K562 (cell line): ENCODE data around the gene AKAP14. TPM values are rescaled to one million over a fixed set of nuclear protein-coding genes. Genes with fewer than 3 reads are reported as not detected.
A peak's percentile ranks its signal among the peaks of the same experiment; 100 is the strongest.

Source experiments
- ATF4 ChIP-seq: fragments of 450-650 bp; formaldehyde crosslinking; IDR thresholded peaks from 2 replicates; pipeline ENCODE4 v1.4.0; 2022; ENCODE audit warnings: mild to moderate bottlenecking, moderate library complexity
- BRF2 ChIP-seq: IDR thresholded peaks from 3 replicates; pipeline ENCODE4 v1.6.1; 2011; ENCODE audit warnings: borderline replicate concordance, mild to moderate bottlenecking; ENCODE audit not compliant: insufficient read length, insufficient read depth
- CCAR2 ChIP-seq: fragments of 200-400 bp; formaldehyde crosslinking; IDR thresholded peaks from 2 replicates; pipeline ENCODE4 v1.6.1; 2017; ENCODE audit warnings: mild to moderate bottlenecking, low read depth, low read length
- CREM ChIP-seq: IDR thresholded peaks from 2 replicates; pipeline ENCODE4 v1.6.1; 2014; ENCODE audit warnings: antibody characterized with exemption, low read depth
- ETS2 ChIP-seq: IDR thresholded peaks from 2 replicates; pipeline ENCODE4 v1.6.1; 2016; ENCODE audit warnings: borderline replicate concordance, missing genetic modification characterization, mild to moderate bottlenecking, moderate library complexity, missing compliant biosample characterization; ENCODE audit not compliant: poor library complexity, severe bottlenecking
- FOXJ2 ChIP-seq: fragments of 200-800 bp; sonication (Bioruptor generic); IDR thresholded peaks from 2 replicates; pipeline ENCODE4 v1.6.1; 2016; ENCODE audit warnings: missing genetic modification characterization, missing compliant biosample characterization
- KDM4B ChIP-seq, 2 experiments: fragments of 450-650 bp in 1 of 2; sonication (generic) in 1 of 2; IDR thresholded peaks; 2 replicates each; pipeline ENCODE4 v1.6.1; 2016 to 2017; ENCODE audit warnings: borderline replicate concordance in 2 of 2, antibody characterized with exemption in 1 of 2, low read depth in 1 of 2, mild to moderate bottlenecking in 1 of 2
- MAFK ChIP-seq: IDR thresholded peaks from 2 replicates; pipeline ENCODE4 v1.6.1; 2011; ENCODE audit warnings: low read length, improper control_type of control experiment
- MEF2A ChIP-seq: IDR thresholded peaks from 2 replicates; pipeline ENCODE4 v1.6.1; 2011; ENCODE audit warnings: low read depth, mild to moderate bottlenecking, low read length, moderate library complexity; ENCODE audit not compliant: control insufficient read depth
- MTA1 ChIP-seq: fragments of 450-650 bp; IDR thresholded peaks from 2 replicates; pipeline ENCODE4 v1.6.1; 2017; ENCODE audit warnings: borderline replicate concordance
- MTA2 ChIP-seq: fragments of 450-650 bp; IDR thresholded peaks from 2 replicates; pipeline ENCODE4 v1.6.1; 2016; ENCODE audit warnings: low read depth
- MYNN ChIP-seq, 2 experiments: sonication (generic); formaldehyde crosslinking in 1 of 2; IDR thresholded peaks; 2 replicates each; pipeline versions ENCODE4 v1.5.0 to v1.6.1; 2016 to 2020; ENCODE audit warnings: antibody characterized with exemption in 1 of 2, missing genetic modification reagents in 1 of 2
- POLR2G ChIP-seq: fragments of 200-400 bp; formaldehyde crosslinking; IDR thresholded peaks from 2 replicates; pipeline ENCODE4 v1.6.1; 2017; ENCODE audit warnings: low read depth, mild to moderate bottlenecking, antibody characterized with exemption, low read length, moderate library complexity
- PTBP1 ChIP-seq: fragments of 200-400 bp; formaldehyde crosslinking; IDR thresholded peaks from 2 replicates; pipeline ENCODE4 v1.6.1; 2017; ENCODE audit warnings: low read depth, low read length
- SUPT5H ChIP-seq: fragments of 450-650 bp; IDR thresholded peaks from 2 replicates; pipeline ENCODE4 v1.6.1; 2016
- TCF7L2 ChIP-seq: fragments of 150-350 bp; IDR thresholded peaks from 2 replicates; pipeline ENCODE4 v1.6.1; 2016; ENCODE audit warnings: low read depth, mild to moderate bottlenecking, low read length, moderate library complexity
- THRA ChIP-seq: fragments of 450-650 bp; IDR thresholded peaks from 2 replicates; pipeline ENCODE4 v1.6.1; 2017; ENCODE audit warnings: mild to moderate bottlenecking, moderate library complexity
- USF1 ChIP-seq: sonication (generic); formaldehyde crosslinking; IDR thresholded peaks from 2 replicates; pipeline ENCODE4 v1.9.0; 2022; ENCODE audit warnings: mild to moderate bottlenecking, missing genetic modification reagents
- ZKSCAN1 ChIP-seq: fragments of 150-350 bp; IDR thresholded peaks from 2 replicates; pipeline ENCODE4 v1.6.1; 2016; ENCODE audit warnings: low read depth, low read length
- ZNF324 ChIP-seq: fragments of 250-450 bp; sonication (Bioruptor Pico); IDR thresholded peaks from 2 replicates; pipeline ENCODE4 v1.4.0; 2020; ENCODE audit warnings: mild to moderate bottlenecking
- ZNF384 ChIP-seq: IDR thresholded peaks from 2 replicates; pipeline ENCODE4 v1.6.1; 2012; ENCODE audit warnings: low read depth, low read length, improper control_type of control experiment
- ZNF449 ChIP-seq: fragments of 250-450 bp; sonication (Bioruptor Pico); IDR thresholded peaks from 2 replicates; pipeline ENCODE4 v1.8.0; 2022; ENCODE audit warnings: moderate library complexity, mild to moderate bottlenecking, inconsistent platforms
- ZNF778 ChIP-seq: fragments of 450-650 bp; formaldehyde crosslinking; IDR thresholded peaks from 2 replicates; pipeline ENCODE4 v1.4.0; 2020; ENCODE audit warnings: mild to moderate bottlenecking, moderate library complexity
- polyA plus RNA-seq, 8 experiments: library from polyadenylated mRNA; depleted of rRNA in 4 of 8; stranded (reverse) in 5 of 8; unstranded in 3 of 8; fragments of >200 nt; fragmentation: Nextera tagmentation in 2 of 8; fragmentation: Illumina TruSeq in 1 of 8; extraction: Ambion mirVana in 2 of 8; extraction: Trizol in 1 of 8; gene quantifications; 2 replicates each; pipeline versions ENCODE4 v1.2.1 to v1.2.3, GENCODE V29; 2011 to 2014; ENCODE audit warnings: inconsistent platforms in 1 of 8, missing spikeins in 1 of 8
- total RNA-seq, 7 experiments: library from RNA; depleted of rRNA in 6 of 7; stranded (reverse); fragments of >200 nt in 6 of 7; fragmentation: Illumina TruSeq in 2 of 7; extraction: Trizol in 2 of 7; gene quantifications; 2 replicates each; pipeline versions ENCODE4 v1.2.1 to v1.2.3, GENCODE V29; 2011 to 2021; ENCODE audit warnings: low replicate concordance in 1 of 7

The AKAP14 gene
- total and polyA plus RNA-seq, 9 of the 15 experiments (the other 6 are each of a cell fraction or from before 2014, with no cell fraction given): not detected

- TF ChIP-seq THRA (no peak), USF1 (CRISPR knock-in tag) (no peak), ZNF778 (CRISPR knock-in tag) (no peak), CREM (peak; percentile 88), MAFK (no peak), MTA2 (no peak), TCF7L2 (no peak), POLR2G (peak; percentile 92), ZNF324 (CRISPR knock-in tag) (no peak), ATF4 (CRISPR knock-in tag) (no peak), ZNF384 (no peak), SUPT5H (peak; percentile 89), ETS2 (no peak), PTBP1 (no peak), MEF2A (no peak), MTA1 (no peak), CCAR2 (no peak), FOXJ2 (tag) (no peak), KDM4B (IDR thresholded peaks at IDR 0.05; ENCODE audit: borderline replicate concordance in 2 of 2, low read depth in 1 of 2) (0 out of 4 replicates have a peak, but pooled peaks of 1 of the 2 experiments have one; percentile 22), MYNN (IDR thresholded peaks at IDR 0.05) (no peak), MYNN (CRISPR knock-in tag; IDR thresholded peaks at IDR 0.05) (no peak), ZNF449 (CRISPR knock-in tag) (no peak), BRF2 (no peak), ZKSCAN1 (no peak)
Measured at GRCh38 chrX:119852382-119853353, 43.0 kb upstream of the AKAP14 start, which contains the start of gene UPF3B (continued).
